NCI-H1105 (cell line): ENCODE results near the gene PRAMEF10.
"Not testable (repeated sequence)": the region's sequence is repeated elsewhere in the genome, so short reads cannot be mapped to it uniquely, and the experiment has no call there.

ENCODE experiments used
- DNase-seq: peaks from one replicate; lab custom pipeline; 2025; lab: John Stamatoyannopoulos, UW

The PRAMEF10 gene

GRCh38 chr1:12898170-12898569, at the start of gene PRAMEF10:
TSS of gene PRAMEF10 (minus strand) at chr1:12898270. CDS start at chr1:12895847, 2,423 bp downstream.
- DNase-seq: not testable (repeated sequence)

DNA sequence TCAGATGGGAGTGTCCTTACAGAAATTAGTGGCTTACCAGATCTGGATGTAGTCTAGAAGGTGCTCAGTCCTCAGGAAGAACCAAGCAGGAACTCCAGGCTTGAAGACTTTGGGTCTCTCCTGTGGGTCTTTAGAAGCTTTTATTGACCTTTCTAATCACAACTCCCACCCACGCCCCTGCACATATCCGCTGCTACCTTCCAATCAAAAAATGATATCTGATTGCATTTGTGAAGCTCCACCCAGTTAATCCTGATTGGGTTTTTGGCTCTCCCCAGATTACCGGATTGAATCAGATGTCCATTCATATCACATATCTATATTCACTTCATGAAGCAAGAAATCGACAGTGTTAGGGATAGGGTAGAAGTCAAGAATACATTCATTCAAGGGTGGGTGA, 49.4 kb upstream of the PRAMEF10 start, which contains the start of gene PRAMEF6:
Gene PRAMEF6, minus strand, starts transcription at position 101 of the 400 bp plus-strand sequence. CDS start 5,062 bp downstream, outside the sequence.
- DNase-seq: not testable (repeated sequence)

GRCh38 chr1:12924368-12924767, 26.3 kb upstream of the PRAMEF10 start:
- not testable (repeated sequence) for DNase-seq

GRCh38 chr1:12921749-12922148, 23.7 kb upstream of the PRAMEF10 start:
- DNase-seq: not testable (repeated sequence)

- DNase-seq: not testable (repeated sequence)
These were observed 18.2 kb upstream of the PRAMEF10 start, which contains the start of gene PRAMEF7 for GRCh38 chr1:12916310-12916709. TSS of gene PRAMEF7 (plus strand) at chr1:12916610. CDS start at chr1:12917693, 1,083 bp downstream.

- DNase-seq: not testable (repeated sequence)
These were observed 5.9 kb upstream of the PRAMEF10 start for GRCh38 chr1:12903793-12904572.

DNA sequence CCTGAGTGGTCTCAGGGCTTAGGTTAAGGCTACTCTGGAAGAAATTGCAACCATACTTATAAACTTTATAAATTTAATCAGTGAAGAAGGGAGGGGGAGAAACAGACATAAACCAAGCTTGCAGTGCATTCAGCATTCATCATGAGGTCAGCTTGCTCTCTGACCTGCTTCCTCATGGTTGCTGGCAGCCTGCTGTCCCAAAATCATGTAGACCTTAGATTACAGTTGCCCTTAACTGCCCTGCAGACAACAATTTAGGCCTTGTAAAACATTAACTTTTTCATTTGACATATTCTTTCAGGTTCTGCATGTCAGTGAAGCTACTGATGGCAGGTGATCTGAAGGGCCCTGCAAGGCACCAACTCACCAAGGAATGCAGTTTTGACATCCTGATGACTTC, 1.1 kb upstream of the PRAMEF10 start:
- not testable (repeated sequence) for DNase-seq

DNA sequence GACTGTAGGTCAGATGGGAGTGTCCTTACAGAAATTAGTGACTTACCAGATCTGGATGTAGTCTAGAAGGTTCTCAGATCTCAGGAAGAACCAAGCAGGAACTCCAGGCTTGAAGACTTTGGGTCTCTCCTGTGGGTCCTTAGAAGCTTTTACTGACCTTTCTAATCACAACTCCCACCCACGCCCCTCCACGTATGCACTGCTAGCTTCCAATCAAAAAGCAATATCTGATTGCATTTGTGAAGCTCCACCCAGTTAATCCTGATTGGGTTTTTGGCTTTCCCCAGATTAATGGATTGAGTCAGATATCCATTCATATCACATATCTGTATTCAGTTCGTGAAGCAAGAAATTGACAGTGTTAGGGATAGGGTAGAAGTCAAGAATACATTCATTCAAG, 12.0 kb downstream of the PRAMEF10 start, which contains the start of gene PRAMEF4:
Gene PRAMEF4, minus strand, starts transcription at position 101 of the 400 bp plus-strand sequence. CDS start 2,807 bp downstream, outside the sequence.
- DNase-seq: not testable (repeated sequence)

DNA sequence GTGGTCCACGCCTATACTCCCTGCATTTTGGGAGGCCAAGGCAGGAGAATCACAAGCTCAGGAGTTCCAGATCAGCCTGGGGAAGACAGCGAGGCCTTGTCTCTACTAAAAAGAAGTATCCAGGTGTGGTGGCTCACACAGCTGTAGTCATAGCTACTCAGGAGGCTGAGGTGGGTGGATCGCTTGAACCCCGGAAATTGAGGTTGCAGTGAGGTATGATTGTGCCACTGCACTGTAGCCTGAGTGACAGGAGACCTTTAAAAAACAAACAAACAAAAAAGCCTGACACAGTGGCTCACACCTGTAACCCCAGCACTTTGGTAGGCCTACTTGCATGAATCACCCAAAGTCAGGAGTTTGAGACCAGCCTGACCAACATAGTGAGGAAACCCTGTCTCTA, 19.6 kb downstream of the PRAMEF10 start:
- DNase-seq: not testable (repeated sequence)

DNA sequence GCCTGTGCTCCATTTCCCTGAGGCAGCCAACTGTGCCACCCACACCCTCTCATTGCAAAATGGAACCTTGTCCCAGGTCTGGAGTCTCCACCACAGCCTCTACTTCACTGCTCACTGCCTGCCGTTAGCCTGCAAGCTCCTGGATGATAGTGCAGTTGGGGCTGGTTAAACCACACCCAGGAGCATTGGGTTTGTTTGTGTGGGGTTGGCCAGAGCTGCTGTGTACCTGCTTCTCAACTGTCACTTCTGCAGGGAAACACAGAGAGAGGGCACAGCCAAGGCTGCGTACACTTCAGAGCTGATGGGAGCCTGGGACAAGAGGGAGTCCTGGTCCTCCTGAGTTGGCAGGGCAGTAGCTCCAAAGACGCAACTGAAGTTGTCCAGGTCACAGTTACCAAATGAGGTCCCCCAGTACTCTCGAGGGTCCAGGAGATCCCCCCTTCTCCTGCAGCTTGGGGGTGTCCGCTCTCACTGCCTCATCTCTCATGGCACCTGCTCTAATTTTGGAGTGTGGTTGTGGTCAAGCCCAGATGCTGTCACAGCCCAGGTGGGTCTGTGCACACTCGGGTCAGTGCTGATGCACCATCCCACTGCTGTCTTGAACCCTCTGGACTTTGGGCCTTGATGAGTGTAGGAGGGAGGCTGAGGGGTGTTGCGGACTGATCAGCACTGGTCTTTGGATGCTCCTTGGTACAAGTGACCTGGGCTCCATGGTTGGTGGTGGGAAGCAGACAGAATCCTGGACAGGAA, 34.8 kb downstream of the PRAMEF10 start:
- not testable (repeated sequence) for DNase-seq

GRCh38 chr1:12856786-12857185, 41.3 kb downstream of the PRAMEF10 start, which contains the start of gene PRAMEF2:
TSS of gene PRAMEF2 (plus strand) at chr1:12857086. CDS start at chr1:12859010, 1,924 bp downstream.
- DNase-seq: not testable (repeated sequence)

DNA sequence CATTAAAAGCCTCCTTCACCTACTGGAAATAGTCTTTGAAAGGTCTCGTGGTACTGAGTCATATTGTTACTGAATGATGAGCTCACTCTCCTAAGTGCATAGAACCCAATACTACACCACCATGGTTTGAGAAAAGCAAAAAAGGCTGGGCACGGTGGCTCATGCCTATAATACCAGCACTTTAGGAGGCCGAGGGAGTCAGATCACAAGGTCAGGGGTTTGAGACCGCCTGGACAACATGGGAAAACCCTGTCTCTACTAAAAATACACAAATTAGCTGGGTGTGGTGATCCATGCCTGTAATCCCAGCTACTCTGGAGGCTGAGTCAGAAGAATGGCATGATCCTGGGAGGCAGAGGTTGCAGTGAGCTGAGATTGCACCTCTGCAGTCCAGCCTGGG, 46.3 kb downstream of the PRAMEF10 start:
- no peak for DNase-seq

DNA sequence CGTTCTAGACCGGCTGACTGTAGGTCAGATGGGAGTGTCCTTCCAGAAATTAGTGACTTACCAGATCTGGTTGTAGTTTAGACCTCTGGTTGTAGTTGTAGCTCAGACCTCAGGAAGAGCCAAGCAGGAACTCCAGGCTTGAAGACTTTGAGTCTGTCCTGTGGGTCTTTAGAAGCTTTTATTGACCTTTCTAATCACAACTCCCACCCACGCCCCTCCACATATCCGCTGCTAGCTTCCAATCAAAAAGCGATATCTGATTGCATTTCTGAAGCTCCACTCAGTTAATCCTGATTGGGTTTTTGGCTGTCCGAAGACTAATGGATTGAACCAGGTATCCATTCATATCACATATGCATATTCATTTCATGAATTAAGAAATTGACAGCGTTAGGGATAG, 49.5 kb downstream of the PRAMEF10 start, which contains the start of gene HNRNPCL1:
Gene HNRNPCL1, minus strand, starts transcription at position 101 of the 400 bp plus-strand sequence. CDS start 431 bp downstream, outside the sequence.
- not testable (repeated sequence) for DNase-seq
